ENCODE results near the gene ZFP82.

DNA sequence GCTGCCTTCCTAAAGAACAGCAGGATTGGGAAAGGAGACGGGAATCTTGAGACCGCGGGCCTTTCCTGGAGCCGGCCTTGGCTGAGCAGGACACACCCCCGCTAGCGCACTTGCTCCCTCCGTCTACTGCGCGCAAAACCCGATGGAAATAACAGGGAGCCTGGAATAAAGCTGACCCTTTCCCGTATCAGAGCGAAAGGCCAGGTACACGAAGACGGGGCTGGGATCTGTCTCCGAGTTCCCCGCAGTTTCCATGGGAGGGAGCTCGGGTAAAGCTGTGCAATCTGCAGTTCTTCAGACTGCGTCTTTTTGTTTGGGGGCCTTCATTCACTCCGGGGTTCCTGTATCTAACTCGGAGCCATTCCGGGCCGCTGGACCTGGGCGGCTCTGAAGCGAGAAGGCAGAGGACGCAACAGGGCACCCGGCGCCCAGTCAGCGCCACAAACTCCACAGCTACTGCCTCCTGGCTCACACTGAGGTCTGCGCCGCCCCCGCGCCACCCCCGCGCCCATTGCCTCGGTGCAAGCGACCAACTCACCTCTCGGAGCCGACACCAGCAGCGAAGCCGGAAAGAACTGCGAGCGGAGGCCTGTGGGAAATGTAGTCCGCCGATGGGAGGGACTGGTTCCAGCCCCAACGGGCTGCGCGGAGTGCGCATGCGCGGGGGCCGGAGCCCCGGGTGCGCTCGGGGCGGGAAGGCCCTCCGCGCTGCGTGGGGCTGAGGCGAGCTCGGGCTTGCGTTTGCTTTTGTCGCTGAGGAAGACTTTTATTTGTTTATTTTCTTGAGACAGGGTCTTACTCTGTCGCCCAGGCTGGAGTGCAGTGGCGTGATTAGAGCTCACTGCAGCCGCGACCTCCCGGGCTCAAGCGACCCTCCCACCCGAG, 39.6 kb downstream of the ZFP82 start, which contains the start of gene ZFP14:
- peak; percentile 75 for TF ChIP-seq POLR2A (IDR thresholded peaks at IDR 0.05)
- TF ChIP-seq, protein P1, sequence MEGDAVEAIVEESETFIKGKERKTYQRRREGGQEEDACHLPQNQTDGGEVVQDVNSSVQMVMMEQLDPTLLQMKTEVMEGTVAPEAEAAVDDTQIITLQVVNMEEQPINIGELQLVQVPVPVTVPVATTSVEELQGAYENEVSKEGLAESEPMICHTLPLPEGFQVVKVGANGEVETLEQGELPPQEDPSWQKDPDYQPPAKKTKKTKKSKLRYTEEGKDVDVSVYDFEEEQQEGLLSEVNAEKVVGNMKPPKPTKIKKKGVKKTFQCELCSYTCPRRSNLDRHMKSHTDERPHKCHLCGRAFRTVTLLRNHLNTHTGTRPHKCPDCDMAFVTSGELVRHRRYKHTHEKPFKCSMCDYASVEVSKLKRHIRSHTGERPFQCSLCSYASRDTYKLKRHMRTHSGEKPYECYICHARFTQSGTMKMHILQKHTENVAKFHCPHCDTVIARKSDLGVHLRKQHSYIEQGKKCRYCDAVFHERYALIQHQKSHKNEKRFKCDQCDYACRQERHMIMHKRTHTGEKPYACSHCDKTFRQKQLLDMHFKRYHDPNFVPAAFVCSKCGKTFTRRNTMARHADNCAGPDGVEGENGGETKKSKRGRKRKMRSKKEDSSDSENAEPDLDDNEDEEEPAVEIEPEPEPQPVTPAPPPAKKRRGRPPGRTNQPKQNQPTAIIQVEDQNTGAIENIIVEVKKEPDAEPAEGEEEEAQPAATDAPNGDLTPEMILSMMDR (IDR thresholded peaks at IDR 0.05) = peak in 1 of 4 donors; percentile 17

Data from right lobe of liver (tissue), 4 donors.